Measurements from ENCODE around the gene CACNA1E. TPM values are rescaled to one million over a fixed set of nuclear protein-coding genes. Genes with fewer than 3 reads are reported as not detected.

CACNA1E gene
- total and polyA plus RNA-seq, 2 of the 4 experiments (the other 2 are of a cell fraction), result not detected

- no CpG with 5 or more reads among the region's 2 CpGs for WGBS, 2 experiments (ENCODE audit: extremely low coverage in 2 of 2, insufficient read length in 1 of 2)
- BruUV-seq (replicated peaks), result no TSS peak
- Histone ChIP-seq H3K4ac (ENCODE audit: low read depth, low read length) (no peak overlapping the region), H2AFZ (replicated peaks; ENCODE audit: low read length, poor library complexity) (no peak overlapping the region), H3K4me1 (ENCODE audit: control insufficient read depth, insufficient read depth, low read length) (no peaks in the 10 kb centered on the region), H2AK5ac (ENCODE audit: low read depth, low read length) (no peak overlapping the region), H3K9ac (ENCODE audit: low read depth, low read length) (no peak overlapping the region), H3K14ac (replicated peaks; ENCODE audit: low read depth, low read length) (no peak overlapping the region), H3K27ac (ENCODE audit: insufficient read depth, low read length) (no peak overlapping the region), H4K20me1 (ENCODE audit: insufficient read depth, low read length) (no peaks in the 10 kb centered on the region), H3K4me2 (ENCODE audit: low read depth, low read length) (no peak overlapping the region), H3K4me3 (ENCODE audit: insufficient read depth, low read depth, low read length) (no peak overlapping the region), H2BK120ac (ENCODE audit: low read depth, low read length) (no peak overlapping the region), H2BK20ac (ENCODE audit: low read depth, low read length) (no peak overlapping the region), H3K79me1 (ENCODE audit: low read depth in 1 of 2, low read length in 2 of 2) (no peaks in the 10 kb centered on the region), H3K9me1 (ENCODE audit: insufficient read depth, low read length) (no peaks in the 10 kb centered on the region), H3K9me3 (ENCODE audit: control insufficient read depth, insufficient read depth, low read length) (peaks cover 5% of the 10 kb centered on the region), H4K5ac (ENCODE audit: low read depth, low read length) (no peak overlapping the region), H3K56ac (ENCODE audit: extremely low read depth, insufficient read depth, low read length) (no peak overlapping the region), H3K18ac (ENCODE audit: low read depth, low read length) (no peak overlapping the region), H4K91ac (ENCODE audit: insufficient read depth, low read depth, low read length) (no peak overlapping the region), H2AK9ac (replicated peaks; ENCODE audit: low read depth, low read length, poor library complexity) (no peak overlapping the region), H2BK5ac (ENCODE audit: low read depth, low read length, poor library complexity, severe bottlenecking) (no peak overlapping the region), H2BK15ac (ENCODE audit: low read depth, low read length) (no peak overlapping the region), H4K8ac (ENCODE audit: low read depth in 2 of 2, low read length in 2 of 2) (no peak overlapping the region), H3K36me3 (ENCODE audit: control insufficient read depth, insufficient read depth, low read length) (no peaks in the 10 kb centered on the region), H3K23ac (ENCODE audit: low read depth, low read length) (no peak overlapping the region), H3K27me3 (ENCODE audit: control insufficient read depth, insufficient read depth, low read length) (no peaks in the 10 kb centered on the region)
- dilution Hi-C loops (cut with HindIII; ENCODE audit: low sequenced_read_pairs, unreplicated experiment) (no loop called here), intact Hi-C loops (cut with micrococcal nuclease) (no loop called here), in situ Hi-C loops (cut with MboI; ENCODE audit: low sequenced_read_pairs) (no loop called here)
- CTCF ChIA-PET, result no interaction called here
- DNase-seq (no peak), ATAC-seq (ENCODE audit: low read depth) (no peak)
- POLR2A ChIA-PET (ENCODE audit: unreplicated experiment), result no interaction called here
- TF ChIP-seq FOS (IDR thresholded peaks at IDR 0.05; ENCODE audit: low read depth, low read length) (no peak), MAZ (IDR thresholded peaks at IDR 0.05; ENCODE audit: borderline replicate concordance, low read depth, low read length) (no peak), POLR2A (IDR thresholded peaks at IDR 0.05; ENCODE audit: low read depth, low read length) (no peak)
These were observed 231.1 kb downstream of the CACNA1E start for GRCh38 chr1:181714428-181714827.

Data from IMR-90 (cell line).